ENCODE data around the gene BBX.

BBX gene

GRCh38 chr3:107845380-107846278 lies 322.9 kb downstream of the BBX start:
- TF ChIP-seq, protein P1, sequence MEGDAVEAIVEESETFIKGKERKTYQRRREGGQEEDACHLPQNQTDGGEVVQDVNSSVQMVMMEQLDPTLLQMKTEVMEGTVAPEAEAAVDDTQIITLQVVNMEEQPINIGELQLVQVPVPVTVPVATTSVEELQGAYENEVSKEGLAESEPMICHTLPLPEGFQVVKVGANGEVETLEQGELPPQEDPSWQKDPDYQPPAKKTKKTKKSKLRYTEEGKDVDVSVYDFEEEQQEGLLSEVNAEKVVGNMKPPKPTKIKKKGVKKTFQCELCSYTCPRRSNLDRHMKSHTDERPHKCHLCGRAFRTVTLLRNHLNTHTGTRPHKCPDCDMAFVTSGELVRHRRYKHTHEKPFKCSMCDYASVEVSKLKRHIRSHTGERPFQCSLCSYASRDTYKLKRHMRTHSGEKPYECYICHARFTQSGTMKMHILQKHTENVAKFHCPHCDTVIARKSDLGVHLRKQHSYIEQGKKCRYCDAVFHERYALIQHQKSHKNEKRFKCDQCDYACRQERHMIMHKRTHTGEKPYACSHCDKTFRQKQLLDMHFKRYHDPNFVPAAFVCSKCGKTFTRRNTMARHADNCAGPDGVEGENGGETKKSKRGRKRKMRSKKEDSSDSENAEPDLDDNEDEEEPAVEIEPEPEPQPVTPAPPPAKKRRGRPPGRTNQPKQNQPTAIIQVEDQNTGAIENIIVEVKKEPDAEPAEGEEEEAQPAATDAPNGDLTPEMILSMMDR (IDR thresholded peaks at IDR 0.05; ENCODE audit: borderline replicate concordance, control extremely low read depth, extremely low read depth, insufficient read depth, missing control alignments): no peak
- no peak for DNase-seq (ENCODE audit: low spot score)
- in situ Hi-C loops (cut with MboI; ENCODE audit: low sequenced_read_pairs, unreplicated experiment): no loop called here

DNA sequence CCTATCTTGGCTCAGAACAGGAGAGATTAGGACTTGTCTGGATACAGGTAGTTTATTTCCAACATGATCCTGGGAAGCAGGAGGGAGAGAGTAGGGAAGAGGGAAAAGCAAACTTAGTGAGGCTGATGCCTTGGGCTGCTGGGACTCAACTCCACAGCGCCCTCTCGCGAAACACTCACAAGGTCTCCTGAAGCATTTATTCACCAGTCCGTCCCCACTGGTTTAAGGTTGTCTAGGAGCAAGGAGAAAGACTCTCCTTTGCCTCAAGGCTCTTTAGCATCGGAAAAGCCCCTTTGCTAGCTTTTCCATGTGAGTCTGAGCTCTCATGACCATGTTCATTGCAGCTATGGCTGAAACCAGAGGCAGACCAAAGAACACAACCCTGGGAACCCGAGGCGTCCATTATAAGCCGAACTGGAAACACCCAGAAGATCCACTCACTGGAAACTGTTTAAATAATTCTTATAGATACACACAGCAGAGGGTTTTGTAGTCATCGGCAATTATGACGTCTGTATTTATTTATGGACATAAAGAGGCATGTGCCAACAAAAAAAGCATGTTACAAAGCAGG lies 323.6 kb downstream of the BBX start:
- DNase-seq (ENCODE audit: low spot score): peak; percentile 46
- in situ Hi-C loops (cut with MboI; ENCODE audit: low sequenced_read_pairs, unreplicated experiment): no loop called here
- TF ChIP-seq, protein P1 (IDR thresholded peaks at IDR 0.05; ENCODE audit: borderline replicate concordance, control extremely low read depth, extremely low read depth, insufficient read depth, missing control alignments): peak; percentile 44

DNA sequence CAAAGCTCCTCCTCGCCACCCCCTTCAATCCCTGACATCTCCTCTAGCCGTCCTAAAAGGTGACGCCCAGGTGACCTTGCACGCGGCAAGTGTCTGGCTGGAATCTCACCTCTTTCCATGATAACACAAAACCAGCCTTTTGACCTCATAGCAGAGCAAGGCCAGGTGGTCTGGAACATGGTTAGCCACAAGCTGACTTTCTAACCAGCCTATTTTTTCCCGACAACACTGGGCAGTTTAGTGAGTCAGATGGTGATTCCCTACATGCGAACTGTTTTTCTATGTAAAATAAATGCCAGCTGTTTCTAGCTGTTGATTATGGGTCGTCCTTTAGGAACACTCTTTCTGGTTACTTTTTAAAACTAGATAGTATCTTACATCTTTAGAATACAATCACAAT lies 325.0 kb downstream of the BBX start:
- in situ Hi-C loops (cut with MboI; ENCODE audit: low sequenced_read_pairs, unreplicated experiment): no loop called here
- TF ChIP-seq, protein P1 (IDR thresholded peaks at IDR 0.05; ENCODE audit: borderline replicate concordance, control extremely low read depth, extremely low read depth, insufficient read depth, missing control alignments): no peak
- DNase-seq (ENCODE audit: low spot score): no peak

DNA sequence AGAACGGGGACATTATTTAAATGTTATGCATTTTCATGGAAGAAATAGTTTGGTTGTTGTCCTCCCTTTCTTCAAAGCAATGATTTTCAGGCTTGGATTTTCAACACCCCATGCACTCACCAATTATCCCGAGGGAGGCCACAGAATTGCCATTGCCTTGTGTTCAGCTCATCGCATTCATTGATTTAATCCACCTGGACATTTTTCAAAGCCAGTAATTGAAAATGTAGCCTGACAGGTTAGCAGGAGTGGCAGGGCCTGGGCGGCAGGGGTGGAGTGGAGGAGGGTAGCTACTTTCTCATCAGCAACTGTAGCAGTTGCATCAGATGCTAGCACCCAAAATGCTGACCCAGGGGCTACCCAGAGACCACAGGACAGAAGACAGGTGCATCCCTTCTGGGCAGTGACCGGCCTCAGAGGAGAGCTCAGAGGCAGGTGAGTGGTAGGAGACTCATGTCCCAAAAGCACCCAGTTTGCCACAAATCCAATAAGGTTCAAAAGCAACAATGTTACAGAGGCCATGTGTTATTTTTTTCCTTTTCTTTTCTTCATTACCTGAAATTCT lies 325.7 kb downstream of the BBX start:
- in situ Hi-C loops (cut with MboI; ENCODE audit: low sequenced_read_pairs, unreplicated experiment): no loop called here
- TF ChIP-seq, protein P1 (IDR thresholded peaks at IDR 0.05; ENCODE audit: borderline replicate concordance, control extremely low read depth, extremely low read depth, insufficient read depth, missing control alignments): no peak
- DNase-seq (ENCODE audit: low spot score): no peak

GRCh38 chr3:107850681-107851080 lies 327.9 kb downstream of the BBX start:
- TF ChIP-seq, protein P1 (IDR thresholded peaks at IDR 0.05; ENCODE audit: borderline replicate concordance, control extremely low read depth, extremely low read depth, insufficient read depth, missing control alignments): no peak
- in situ Hi-C loops (cut with MboI; ENCODE audit: low sequenced_read_pairs, unreplicated experiment): no loop called here
- DNase-seq (ENCODE audit: low spot score): no peak

GRCh38 chr3:107853821-107854220 lies 331.1 kb downstream of the BBX start:
- TF ChIP-seq, protein P1 (IDR thresholded peaks at IDR 0.05; ENCODE audit: borderline replicate concordance, control extremely low read depth, extremely low read depth, insufficient read depth, missing control alignments): no peak
- DNase-seq (ENCODE audit: low spot score): no peak
- in situ Hi-C loops (cut with MboI; ENCODE audit: low sequenced_read_pairs, unreplicated experiment): no loop called here

Data from GM13976 (cell line).